Immature natural killer cell (primary cell): ENCODE data around the gene SNX9. TPM values are rescaled to one million over a fixed set of nuclear protein-coding genes. Genes with fewer than 3 reads are reported as not detected.
"Not testable (repeated sequence)": the region's sequence is repeated elsewhere in the genome, so short reads cannot be mapped to it uniquely, and the experiment has no call there.

Experiments
- DNase-seq, 3 donors: peaks; one replicate each; pipeline ENCODE4 v3.0.0; 2022; ENCODE audit warnings: mixed read lengths in 1 of 3
- H3K27ac Mint-ChIP-seq, 6 donors: one replicate each; pipeline ENCODE4 v1.8.0; 2020; ENCODE audit warnings: mixed read lengths in 6 of 6, mild to moderate bottlenecking in 5 of 6, inconsistent platforms in 4 of 6, moderate library complexity in 3 of 6
- H3K27me3 Mint-ChIP-seq, 3 donors: one replicate each; pipeline ENCODE4 v1.8.0; 2020 to 2021; ENCODE audit warnings: low read depth in 3 of 3, mild to moderate bottlenecking in 3 of 3, mixed read lengths in 3 of 3, moderate library complexity in 3 of 3, inconsistent platforms in 1 of 3
- H3K36me3 Mint-ChIP-seq, 3 donors: one replicate each; pipeline ENCODE4 v1.8.0; 2020; ENCODE audit warnings: mixed read lengths in 3 of 3, inconsistent platforms in 2 of 3, mild to moderate bottlenecking in 2 of 3
- H3K4me1 Mint-ChIP-seq, 2 donors: one replicate each; pipeline ENCODE4 v1.8.0; 2020; ENCODE audit warnings: inconsistent platforms in 2 of 2, mild to moderate bottlenecking in 2 of 2, mixed read lengths in 2 of 2, moderate library complexity in 1 of 2
- H3K4me3 Mint-ChIP-seq, 5 donors: one replicate each; pipeline ENCODE4 v1.8.0; 2020; ENCODE audit warnings: mild to moderate bottlenecking in 5 of 5, mixed read lengths in 5 of 5, inconsistent platforms in 3 of 5, moderate library complexity in 3 of 5
- H3K9me3 Mint-ChIP-seq, 6 donors: one replicate each; pipeline ENCODE4 v1.8.0; 2020; ENCODE audit warnings: mild to moderate bottlenecking in 6 of 6, mixed read lengths in 6 of 6, inconsistent platforms in 4 of 6, moderate library complexity in 3 of 6
- polyA plus RNA-seq, 3 donors: library from polyadenylated mRNA; unstranded; fragments of 300-500 nt; fragmentation: Illumina TruSeq; gene quantifications; one replicate each; pipeline ENCODE4 v1.2.3, GENCODE V29; 2021

Gene SNX9
- polyA plus RNA-seq, 3 donors from 2014 or later: 3.4 to 6.7 (median 5.5) TPM

DNA sequence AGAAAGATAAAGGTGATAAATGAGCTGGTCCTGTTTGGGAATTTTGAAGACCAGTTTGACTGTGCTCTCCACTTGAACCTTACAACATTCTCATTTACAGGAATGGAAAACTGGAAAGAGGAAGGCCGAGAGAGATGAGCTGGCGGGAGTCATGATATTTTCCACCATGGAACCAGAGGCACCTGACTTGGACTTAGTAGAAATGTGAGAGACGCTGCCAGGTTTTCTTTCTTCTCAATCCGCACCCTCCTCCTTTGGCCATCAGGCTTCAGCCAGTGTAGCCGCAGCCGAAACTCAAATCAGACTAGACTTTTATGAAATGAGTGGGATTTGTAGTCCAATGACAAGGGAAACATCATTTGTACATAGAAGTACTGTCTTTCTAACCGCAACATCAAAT is 104.0 kb downstream of the SNX9 start:
- H3K4me1 Mint-ChIP-seq: no peaks in the 10 kb centered on the region
- H3K4me3 Mint-ChIP-seq: no peak overlapping the region

DNA sequence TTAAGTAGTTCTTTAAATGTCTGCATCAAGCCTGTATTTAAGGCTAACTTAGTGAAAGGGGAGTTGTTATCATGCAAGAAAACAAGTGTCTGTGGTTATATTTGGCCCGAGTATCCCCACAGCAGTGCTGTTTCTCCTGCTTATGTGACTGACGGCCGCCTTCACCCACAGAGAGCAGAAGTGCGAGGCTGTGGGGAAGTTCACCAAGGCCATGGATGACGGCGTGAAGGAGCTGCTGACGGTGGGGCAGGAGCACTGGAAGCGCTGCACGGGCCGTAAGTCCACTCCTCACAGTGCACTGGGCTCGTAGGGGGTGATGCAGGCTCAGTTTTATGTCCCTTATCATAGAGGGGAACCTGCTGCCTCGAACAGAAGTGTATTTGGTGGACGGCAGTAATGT is 105.4 kb downstream of the SNX9 start:
- Mint-ChIP-seq H3K27ac (no peak overlapping the region), H3K27me3 (peaks cover 0 to 3% (median 1%) of the 10 kb centered on the region in 3 donors), H3K36me3 (peaks cover 4 to 43% (median 21%) of the 10 kb centered on the region in 3 donors)

More for the DNA sequence above, 104.0 kb downstream of the SNX9 start:
- Mint-ChIP-seq H3K36me3 (peaks cover 5 to 41% (median 17%) of the 10 kb centered on the region in 3 donors), H3K27me3 (peaks cover 0 to 1% (median 0%) of the 10 kb centered on the region in 3 donors), H3K27ac (no peak overlapping the region), H3K9me3 (no peaks in the 10 kb centered on the region)
- no peak for DNase-seq

DNA sequence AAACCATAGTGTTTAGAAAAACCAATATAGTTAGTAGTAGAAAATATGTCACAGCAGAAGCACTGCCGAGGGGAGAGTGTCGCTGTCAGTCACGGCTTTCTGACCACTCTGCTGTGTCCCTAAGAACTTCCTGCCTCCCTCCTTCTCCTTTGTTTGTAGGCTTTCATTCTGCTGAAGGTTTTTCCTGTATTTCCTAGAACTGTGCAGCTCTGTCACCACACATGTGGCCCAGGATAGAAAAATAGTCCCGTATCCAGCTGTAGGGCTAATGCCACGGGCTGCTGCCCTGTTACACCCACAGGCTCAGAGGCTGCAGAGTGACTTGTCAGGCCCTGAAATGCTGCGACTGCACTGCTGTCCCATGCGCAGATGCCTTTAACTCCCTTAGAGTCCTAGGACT is 106.0 kb downstream of the SNX9 start:
- no peaks in the 10 kb centered on the region for H3K4me1 Mint-ChIP-seq
- H3K4me3 Mint-ChIP-seq: no peak overlapping the region
- H3K9me3 Mint-ChIP-seq: no peaks in the 10 kb centered on the region
- peaks cover 0 to 43% (median 17%) of the 10 kb centered on the region in 3 donors for H3K36me3 Mint-ChIP-seq
- DNase-seq: no peak
- H3K27me3 Mint-ChIP-seq: peaks cover 0 to 3% (median 1%) of the 10 kb centered on the region in 3 donors
- H3K27ac Mint-ChIP-seq: no peak overlapping the region

More for the DNA sequence above, 105.4 kb downstream of the SNX9 start:
- Mint-ChIP-seq H3K4me3 (no peak overlapping the region), H3K9me3 (no peaks in the 10 kb centered on the region), H3K4me1 (no peaks in the 10 kb centered on the region)
- DNase-seq: no peak

DNA sequence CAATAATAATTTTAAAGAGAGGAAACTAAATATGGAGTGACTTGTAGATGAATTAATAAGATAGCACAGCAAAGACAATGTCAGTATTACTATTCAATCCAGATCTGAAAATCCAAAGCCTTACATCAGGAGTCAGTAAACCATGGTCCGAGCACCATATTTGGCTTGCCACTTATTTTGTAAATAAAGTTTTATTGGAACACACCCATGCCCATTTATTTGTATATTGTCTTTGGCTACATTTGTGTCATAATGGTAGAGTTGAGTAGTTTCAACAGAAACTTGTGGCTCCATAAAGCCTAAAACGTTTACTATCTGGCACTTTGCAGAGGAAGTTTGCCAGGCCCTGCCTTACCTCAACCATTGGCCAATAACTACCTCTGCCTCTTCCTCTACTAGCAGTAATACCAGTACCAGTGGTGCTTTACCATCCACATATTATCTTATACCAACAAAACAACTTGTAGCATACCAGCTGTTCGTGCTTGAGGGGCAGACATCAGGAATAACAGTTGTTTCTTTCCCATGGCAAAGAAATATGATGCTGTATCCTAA is 106.8 kb downstream of the SNX9 start:
- Mint-ChIP-seq H3K4me3 (no peak overlapping the region), H3K4me1 (no peaks in the 10 kb centered on the region), H3K27me3 (peaks cover 0 to 3% (median 1%) of the 10 kb centered on the region in 3 donors), H3K9me3 (no peaks in the 10 kb centered on the region), H3K27ac (no peak overlapping the region), H3K36me3 (peaks cover 0 to 41% (median 17%) of the 10 kb centered on the region in 3 donors)
- no peak for DNase-seq

DNA sequence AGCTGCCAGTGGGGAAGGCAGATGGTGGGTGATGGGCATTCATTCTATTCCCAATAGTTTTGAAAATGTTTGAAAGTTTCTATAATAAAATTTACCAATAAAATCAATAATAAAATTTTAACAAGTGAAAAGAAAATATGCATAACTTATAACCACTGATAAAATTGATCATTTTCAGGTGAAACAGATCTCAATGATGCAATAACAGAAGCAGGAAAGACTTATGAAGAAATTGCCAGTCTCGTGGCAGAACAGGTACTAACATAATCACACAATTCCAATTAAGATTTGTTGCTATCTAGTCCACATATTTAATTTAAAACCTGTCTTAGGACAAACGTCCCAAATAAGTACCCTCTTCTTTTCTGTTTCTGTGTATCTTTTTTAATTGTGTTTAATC is 112.7 kb downstream of the SNX9 start:
- Mint-ChIP-seq H3K4me3 (no peak overlapping the region), H3K4me1 (no peaks in the 10 kb centered on the region), H3K27me3 (peaks cover 0 to 5% (median 0%) of the 10 kb centered on the region in 3 donors), H3K27ac (no peak overlapping the region), H3K9me3 (no peaks in the 10 kb centered on the region), H3K36me3 (peaks cover 14 to 38% (median 17%) of the 10 kb centered on the region in 3 donors)
- DNase-seq: no peak

DNA sequence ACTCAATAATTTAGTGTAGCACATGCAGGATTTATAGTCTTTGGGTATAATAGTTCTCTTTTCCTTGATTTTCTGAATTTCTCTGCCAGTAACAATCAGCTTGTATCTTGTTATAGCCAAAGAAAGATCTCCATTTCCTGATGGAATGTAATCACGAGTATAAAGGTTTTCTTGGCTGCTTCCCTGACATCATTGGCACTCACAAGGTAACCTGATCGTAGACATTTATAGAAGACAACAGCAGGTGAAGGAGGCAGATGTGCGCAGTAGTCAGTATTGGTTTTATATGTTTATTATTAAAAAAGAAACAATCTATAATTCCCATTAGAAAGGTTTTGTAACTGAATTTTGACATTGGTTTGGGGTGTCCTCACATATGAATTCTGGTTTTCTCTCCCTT is 114.3 kb downstream of the SNX9 start:
- no peaks in the 10 kb centered on the region for H3K9me3 Mint-ChIP-seq
- no peak overlapping the region for H3K4me3 Mint-ChIP-seq
- H3K36me3 Mint-ChIP-seq: peaks cover 14 to 36% (median 19%) of the 10 kb centered on the region in 3 donors
- no peak overlapping the region for H3K27ac Mint-ChIP-seq
- no peak for DNase-seq
- H3K27me3 Mint-ChIP-seq: peaks cover 0 to 5% (median 3%) of the 10 kb centered on the region in 3 donors
- H3K4me1 Mint-ChIP-seq: no peaks in the 10 kb centered on the region

DNA sequence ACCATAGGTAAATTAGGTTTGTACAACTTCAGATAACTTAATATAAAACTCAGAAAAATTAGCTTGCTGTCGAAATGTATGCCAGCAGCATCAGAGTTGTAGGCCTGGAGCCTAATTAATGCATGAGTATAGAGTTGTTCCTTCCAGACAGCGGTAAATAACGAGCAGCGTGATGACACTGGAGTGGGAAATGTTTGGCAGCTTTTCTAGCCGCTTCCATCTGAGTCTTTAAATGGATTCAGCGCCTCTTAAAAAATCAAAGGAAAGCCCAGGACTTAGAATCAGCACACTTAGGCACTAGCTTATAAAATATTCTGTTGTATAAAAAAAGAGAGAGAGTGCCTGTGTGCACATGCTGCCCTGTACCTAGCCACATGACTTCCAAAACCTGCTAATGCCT is 114.9 kb downstream of the SNX9 start:
- H3K4me1 Mint-ChIP-seq: no peaks in the 10 kb centered on the region
- peaks cover 12 to 36% (median 19%) of the 10 kb centered on the region in 3 donors for H3K36me3 Mint-ChIP-seq
- no peak overlapping the region for H3K27ac Mint-ChIP-seq
- H3K27me3 Mint-ChIP-seq: peaks cover 0 to 4% (median 3%) of the 10 kb centered on the region in 3 donors
- H3K9me3 Mint-ChIP-seq: no peaks in the 10 kb centered on the region
- no peak overlapping the region for H3K4me3 Mint-ChIP-seq
- DNase-seq: no peak

DNA sequence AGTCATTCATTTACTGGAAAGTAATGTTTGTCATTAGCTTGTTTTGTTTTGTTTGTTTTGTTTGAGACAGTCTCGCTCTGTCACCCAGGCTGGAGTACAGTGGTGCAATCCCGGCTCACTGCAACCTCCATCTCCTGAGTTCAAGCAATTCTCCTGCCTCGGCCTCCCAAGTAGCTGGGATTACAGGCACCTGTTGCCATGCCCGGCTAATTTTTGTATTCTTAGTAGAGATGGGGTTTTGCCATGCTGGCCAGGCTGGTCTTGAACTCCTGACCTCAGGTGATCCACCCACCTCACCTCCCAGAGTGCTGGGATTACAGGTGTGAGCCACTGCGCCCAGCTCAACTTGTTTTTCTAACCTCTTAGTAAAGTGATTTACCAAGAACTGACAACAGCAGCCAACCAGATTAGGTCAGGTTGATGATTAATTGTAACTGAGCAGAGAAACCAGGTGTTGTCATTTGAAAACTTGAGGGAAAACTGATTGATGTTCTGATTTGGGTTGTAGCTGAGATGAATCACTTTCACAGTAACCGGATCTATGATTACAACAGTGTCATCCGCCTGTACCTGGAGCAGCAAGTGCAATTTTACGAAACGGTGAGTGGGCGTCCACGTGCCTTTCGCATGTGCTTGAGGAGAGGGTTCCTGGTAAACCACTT is 117.5 kb downstream of the SNX9 start:
- not testable (repeated sequence) for H3K4me1 Mint-ChIP-seq, H3K4me3 Mint-ChIP-seq, H3K27ac Mint-ChIP-seq, H3K27me3 Mint-ChIP-seq, DNase-seq, H3K9me3 Mint-ChIP-seq
- peaks cover 19 to 44% (median 20%) of the 10 kb centered on the region in 3 donors for H3K36me3 Mint-ChIP-seq

DNA sequence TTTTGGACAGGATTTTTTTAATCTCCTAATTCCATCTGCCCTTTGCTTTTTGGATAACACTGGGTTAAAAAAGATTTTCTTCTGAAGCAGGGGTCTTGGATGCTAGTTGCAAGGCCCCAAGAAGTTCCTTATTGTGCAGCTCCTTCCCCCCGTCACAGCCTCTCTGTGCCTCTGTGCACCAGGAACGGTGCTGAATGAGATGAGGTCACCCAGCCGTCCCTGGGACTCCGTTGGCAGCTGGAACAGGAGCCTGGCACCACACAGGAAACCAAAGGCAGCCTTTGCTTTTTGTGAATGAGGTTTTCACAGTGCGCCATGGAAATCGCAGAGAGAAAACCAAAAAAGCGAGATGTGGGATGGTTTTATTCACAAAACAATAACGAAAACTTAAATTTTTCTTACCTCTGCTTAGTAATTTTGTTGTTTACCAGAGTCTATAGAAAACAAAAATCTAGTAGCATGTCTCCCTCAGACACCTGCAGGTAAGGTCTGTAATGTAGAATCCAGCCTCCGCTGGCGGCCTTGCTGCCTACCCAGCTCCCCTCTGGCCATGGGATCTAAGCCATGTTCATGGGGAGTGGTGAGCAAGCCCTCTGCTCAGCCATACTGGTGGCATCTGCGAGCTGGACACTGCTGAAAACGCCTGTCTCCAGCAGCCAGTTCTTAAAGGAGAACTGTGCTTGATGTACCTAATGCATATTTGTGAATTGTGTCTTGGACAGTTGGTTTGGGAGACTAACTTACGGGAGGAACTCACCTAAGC is 118.2 kb downstream of the SNX9 start:
- H3K27ac Mint-ChIP-seq: no peak overlapping the region

DNA sequence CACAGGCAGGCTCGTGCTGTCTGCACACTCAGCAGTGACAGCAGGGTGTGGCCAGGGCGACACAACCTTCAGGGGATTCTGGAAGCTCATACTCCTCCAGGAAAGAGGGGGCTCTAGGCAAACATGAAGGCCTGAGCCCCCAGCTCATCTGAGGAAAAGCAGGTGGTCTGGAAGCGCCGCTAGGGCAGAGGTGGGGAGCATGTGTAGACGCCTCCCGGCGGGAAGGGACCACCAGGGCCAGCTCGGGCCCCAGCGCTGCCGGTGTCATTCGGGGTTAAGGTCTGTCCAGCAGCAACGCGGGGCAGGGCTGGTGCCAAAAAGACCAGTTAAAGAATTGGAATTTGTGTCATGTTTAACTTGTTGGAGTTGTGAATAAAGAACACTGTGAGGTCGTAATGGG is 119.3 kb downstream of the SNX9 start:
- peaks cover 0 to 2% (median 0%) of the 10 kb centered on the region in 6 donors for H3K9me3 Mint-ChIP-seq
- H3K36me3 Mint-ChIP-seq: peaks cover 15 to 49% (median 16%) of the 10 kb centered on the region in 3 donors
- H3K27ac Mint-ChIP-seq: no peak overlapping the region
- no peaks in the 10 kb centered on the region for H3K4me1 Mint-ChIP-seq
- H3K27me3 Mint-ChIP-seq: peaks cover 4 to 6% (median 4%) of the 10 kb centered on the region in 3 donors
- DNase-seq: no peak
- no peak overlapping the region for H3K4me3 Mint-ChIP-seq

More for the DNA sequence above, 118.2 kb downstream of the SNX9 start:
- Mint-ChIP-seq H3K36me3 (peaks cover 19 to 49% (median 20%) of the 10 kb centered on the region in 3 donors), H3K4me3 (no peak overlapping the region), H3K4me1 (no peaks in the 10 kb centered on the region), H3K27me3 (peaks cover 2 to 6% (median 6%) of the 10 kb centered on the region in 3 donors), H3K9me3 (peaks cover 0 to 2% (median 0%) of the 10 kb centered on the region in 6 donors)
- no peak for DNase-seq

DNA sequence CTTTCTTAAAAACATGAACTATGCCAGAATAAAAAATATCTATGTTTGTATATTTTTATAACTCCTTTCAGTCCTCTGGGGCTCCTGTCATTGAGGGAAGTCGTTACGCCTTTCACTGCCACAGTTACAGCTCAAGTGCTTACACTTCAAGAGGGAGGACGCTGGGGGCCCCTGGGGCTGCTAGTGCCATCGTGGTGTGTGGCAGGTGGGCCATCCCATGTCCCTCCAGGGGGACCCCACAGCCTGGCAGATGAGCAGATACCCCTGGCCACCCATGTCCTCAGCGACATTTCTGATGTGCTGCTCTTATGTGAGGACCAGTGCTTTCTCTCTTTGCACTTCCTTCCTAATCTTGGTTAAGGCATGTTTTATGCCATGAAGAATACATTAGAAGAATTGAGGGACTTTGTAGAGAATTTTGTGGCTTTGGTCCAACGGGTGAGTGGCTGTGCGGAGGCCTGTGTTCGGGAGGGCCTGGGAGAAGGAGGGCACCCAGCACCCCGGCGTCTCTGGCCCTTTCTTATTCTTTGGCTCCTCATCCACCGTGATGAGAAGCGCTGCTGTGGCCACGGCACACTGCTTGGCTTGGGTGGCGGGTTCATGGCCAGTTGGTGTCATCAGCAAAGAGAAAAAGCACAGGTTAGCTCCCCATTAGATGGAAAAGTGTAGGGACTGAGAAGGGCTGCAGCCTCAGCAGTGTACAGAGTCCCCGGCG is 120.4 kb downstream of the SNX9 start:
- H3K27ac Mint-ChIP-seq: no peak overlapping the region

DNA sequence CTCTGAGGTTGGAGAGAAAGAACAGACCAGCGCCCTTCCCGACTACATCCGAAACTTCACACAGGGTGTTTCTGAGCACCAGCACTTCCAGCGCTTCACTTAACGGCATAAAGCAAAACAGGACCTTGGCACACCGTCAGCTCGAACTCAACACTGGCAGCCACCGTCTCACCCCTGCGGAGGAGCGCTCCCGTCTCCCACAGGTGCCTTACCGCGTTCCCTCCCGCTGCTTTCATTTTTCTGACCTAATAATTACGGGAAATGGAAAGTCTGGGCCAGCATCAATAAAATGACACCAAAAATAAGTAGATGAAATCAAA is 120.9 kb downstream of the SNX9 start:
- no peak for DNase-seq
- H3K9me3 Mint-ChIP-seq: peaks cover 0 to 2% (median 0%) of the 10 kb centered on the region in 6 donors
- H3K27me3 Mint-ChIP-seq: peaks cover 4 to 6% (median 5%) of the 10 kb centered on the region in 3 donors
- H3K4me1 Mint-ChIP-seq: no peaks in the 10 kb centered on the region
- H3K27ac Mint-ChIP-seq: no peak overlapping the region
- H3K4me3 Mint-ChIP-seq: no peak overlapping the region
- peaks cover 13 to 39% (median 14%) of the 10 kb centered on the region in 3 donors for H3K36me3 Mint-ChIP-seq

More for the DNA sequence above, 120.4 kb downstream of the SNX9 start:
- Mint-ChIP-seq H3K36me3 (peaks cover 15 to 42% (median 16%) of the 10 kb centered on the region in 3 donors), H3K4me1 (no peaks in the 10 kb centered on the region), H3K27me3 (peaks cover 4 to 6% (median 5%) of the 10 kb centered on the region in 3 donors), H3K4me3 (no peak overlapping the region), H3K9me3 (peaks cover 0 to 2% (median 0%) of the 10 kb centered on the region in 6 donors)
- DNase-seq: no peak
